ENCODE measurements around the gene XYLB.

Gene XYLB

DNA sequence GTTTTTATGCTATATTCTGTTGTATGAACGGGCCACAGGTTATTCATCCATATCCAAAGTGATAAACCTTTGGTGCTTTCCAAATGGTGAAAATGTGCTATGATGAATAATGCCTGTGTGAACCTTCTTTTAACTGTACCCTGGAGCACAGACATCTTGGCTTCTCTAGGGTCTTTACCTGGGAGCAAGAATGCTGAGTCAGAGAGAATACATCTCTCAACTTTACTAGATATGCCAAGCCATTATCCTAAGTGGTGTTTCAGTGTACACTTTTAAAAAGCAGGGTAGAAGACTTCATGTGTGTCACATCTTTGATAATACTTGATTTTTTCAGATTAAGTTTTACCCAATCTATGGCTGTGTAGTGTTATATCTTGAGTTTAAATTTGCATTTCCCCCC is 23.5 kb upstream of the XYLB start:
- no peak for DNase-seq (ENCODE audit: low read depth in 2 of 2)

DNA sequence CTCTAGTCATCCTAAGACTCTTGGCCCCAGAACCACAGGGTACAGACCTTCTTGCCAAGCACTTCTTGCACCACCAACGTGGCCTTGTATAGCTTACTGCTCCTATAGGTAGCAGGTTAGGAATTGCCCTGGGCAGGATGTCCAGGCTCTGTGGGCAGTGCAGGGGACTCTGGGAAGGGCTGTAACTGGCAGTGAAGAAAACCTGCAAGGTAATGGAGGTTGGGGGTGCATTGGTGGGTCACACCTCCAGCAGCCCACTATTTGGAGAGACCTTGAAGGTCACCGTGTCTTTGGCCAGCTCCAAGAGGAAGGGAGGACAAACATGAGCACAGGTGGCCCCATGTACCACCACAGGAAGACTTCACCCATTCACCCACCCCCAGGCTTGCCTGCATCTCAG is 21.3 kb upstream of the XYLB start:
- DNase-seq (ENCODE audit: low read depth in 2 of 2): no peak

DNA sequence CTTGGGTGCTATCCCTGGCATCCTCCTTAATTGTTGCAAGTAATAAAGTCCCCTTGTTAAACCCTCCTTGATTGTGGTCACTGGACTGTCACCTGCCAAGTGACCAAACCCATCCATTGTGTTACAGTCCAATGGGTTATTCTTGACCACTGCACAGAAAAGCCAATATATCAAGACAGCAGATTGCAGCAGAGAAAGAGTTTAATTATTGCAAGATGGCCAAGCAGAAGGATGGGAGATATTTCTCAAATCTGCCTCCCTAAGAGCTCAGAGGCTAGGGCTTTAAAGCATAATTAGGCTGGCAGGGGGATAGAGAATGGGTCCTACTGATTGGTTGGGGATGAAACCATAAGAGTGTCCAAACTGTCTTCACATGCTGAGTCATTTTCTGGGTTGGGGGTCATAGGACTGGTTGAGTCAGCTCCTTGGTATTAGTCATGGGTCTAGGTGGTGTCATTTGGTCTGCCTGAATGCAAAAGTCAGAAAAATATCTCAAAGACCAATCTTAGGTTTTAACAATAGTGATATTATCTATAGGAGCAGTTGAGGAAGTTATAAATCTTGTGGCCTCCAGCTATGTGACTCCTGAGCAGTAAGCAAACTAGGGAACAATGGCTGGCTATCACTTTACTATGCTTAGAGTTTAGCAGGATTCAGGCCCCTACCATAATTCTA is 19.1 kb upstream of the XYLB start:
- DNase-seq (ENCODE audit: low read depth in 2 of 2): no peak

DNA sequence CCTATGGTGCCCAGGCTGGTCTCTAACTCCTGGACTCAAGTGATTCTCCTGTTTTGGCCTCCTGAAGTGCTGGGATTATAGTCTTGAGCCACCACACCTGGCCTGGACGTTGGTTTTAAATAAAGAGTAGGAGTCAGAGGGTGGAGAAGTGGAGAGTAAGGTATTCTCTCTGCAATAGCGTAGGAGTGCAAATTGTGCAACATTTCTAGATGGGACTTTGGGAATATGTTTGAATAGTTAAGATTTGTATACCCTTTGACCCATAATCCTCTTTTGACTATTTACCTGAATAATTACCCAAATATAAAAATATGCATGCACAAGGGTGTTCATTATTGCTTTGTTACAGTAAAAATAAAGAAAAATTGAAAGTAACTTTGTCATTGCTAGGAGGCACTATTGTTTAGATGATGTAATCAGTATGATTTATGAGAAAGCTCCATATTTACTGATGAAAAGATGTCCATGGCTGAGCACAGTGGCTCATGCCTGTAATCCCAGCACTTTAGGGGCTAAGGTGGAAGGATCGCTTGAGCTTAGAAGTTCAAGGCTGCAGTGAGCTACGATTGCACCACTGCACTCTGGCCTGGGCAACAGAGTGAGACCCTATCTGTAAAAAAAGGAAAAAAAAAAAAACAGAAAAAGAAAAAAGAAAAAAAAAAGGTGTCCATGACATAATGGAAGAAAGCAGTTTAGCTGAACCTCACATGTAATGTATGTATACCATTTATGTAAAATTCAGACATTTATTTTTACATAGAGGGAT is 15.1 kb upstream of the XYLB start:
- no peak for DNase-seq (ENCODE audit: low read depth in 2 of 2)

DNA sequence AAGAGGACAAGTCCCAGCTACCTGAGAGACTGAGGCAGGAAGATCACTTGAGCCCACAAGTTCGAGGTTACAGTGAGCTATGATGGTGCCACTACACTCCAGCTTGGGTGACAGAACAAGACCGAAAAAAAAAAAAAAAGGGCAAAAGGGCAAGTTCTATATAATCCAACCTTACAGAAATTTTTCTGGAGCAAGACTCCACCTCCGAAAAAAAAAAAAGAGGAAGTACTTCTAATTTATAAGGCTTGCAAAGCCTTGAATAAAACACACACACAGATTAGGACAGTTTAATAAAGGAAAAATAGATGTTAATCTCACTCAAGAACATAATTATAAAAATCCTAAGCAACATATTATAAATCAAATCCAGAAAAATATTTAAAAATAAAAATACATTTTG is 14.4 kb upstream of the XYLB start:
- no peak for DNase-seq (ENCODE audit: low read depth in 2 of 2)

DNA sequence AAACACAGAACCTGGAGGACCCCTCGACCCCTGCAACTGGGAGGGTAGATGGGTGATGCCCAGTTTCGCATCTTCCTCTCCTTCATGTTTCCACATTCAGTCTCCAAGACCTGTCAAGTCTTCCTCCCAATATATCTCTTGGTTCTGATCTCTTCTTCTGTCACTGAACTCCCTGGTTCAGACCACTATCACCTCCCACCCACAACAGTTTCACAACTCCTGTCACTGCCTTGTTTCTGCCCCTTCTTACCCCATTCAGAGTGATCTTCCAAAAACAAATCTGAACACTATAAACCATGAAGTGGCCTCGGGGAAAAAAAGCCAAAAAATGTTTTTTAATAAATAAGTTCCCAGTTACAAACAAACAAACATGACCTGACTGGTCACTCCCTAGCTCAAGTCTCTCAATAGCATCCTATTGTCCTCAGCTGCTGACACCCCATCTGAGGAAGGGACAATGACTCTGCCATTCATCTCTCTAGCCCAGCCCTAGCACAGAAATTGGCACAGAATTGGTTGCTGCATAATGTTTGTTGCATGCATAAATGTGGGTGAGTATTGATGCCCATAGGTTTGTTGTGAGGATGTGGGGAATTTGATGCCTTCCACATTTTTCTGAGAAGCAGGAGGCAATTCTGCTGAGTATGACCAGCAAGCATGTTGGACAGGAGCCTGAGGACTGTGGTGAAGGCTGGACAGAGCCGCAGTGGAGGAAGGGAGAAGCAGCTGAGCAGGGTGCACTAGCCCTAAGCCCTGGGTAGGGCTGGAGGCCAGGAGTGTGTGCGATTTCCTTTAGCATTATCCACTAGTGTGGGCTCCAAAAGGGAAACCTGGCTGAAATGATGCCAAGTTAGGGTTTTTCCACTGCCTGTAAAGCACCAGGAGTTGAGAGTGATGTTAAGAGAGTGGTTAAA is 12.2 kb upstream of the XYLB start:
- no peak for DNase-seq (ENCODE audit: low read depth in 2 of 2)

DNA sequence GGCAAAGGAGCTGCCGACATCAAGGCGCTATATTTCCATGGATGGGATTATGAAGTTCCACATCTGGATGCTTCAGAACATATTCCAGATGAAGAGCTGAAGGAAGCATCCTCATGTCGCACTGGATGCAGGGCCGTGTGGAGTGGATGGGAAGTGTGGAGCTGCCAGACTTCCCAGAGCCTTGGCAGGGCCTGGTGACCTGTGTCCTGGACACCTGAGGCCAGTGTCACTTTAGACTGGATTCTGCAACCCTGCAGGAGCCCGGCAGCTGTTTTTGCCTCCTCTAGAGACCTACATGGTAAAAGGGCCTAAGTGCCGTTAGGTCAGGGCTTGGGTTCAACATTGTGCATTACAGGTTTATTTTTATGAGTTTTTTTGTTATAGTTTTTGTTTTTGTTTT is 11.3 kb upstream of the XYLB start:
- no peak for DNase-seq (ENCODE audit: low read depth in 2 of 2)

DNA sequence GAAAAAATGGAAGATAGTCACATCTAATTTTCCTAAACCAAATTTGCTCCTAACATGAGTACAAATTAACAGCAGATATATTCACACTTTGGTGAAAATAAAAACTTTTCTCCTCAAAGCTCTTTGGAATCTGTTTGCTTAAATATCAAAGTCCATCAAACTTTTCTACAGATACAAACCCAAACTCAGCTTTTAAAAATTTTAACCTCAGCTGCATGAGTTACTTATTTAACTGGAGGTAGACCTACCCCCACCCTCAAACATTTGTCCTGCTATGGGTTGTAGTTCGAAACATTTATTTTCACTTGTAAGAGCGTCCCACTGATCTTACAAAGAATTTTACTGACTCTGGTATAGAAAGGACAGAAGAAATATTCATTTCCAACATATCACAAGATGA is 8.9 kb upstream of the XYLB start:
- DNase-seq (ENCODE audit: low read depth in 2 of 2): no peak

DNA sequence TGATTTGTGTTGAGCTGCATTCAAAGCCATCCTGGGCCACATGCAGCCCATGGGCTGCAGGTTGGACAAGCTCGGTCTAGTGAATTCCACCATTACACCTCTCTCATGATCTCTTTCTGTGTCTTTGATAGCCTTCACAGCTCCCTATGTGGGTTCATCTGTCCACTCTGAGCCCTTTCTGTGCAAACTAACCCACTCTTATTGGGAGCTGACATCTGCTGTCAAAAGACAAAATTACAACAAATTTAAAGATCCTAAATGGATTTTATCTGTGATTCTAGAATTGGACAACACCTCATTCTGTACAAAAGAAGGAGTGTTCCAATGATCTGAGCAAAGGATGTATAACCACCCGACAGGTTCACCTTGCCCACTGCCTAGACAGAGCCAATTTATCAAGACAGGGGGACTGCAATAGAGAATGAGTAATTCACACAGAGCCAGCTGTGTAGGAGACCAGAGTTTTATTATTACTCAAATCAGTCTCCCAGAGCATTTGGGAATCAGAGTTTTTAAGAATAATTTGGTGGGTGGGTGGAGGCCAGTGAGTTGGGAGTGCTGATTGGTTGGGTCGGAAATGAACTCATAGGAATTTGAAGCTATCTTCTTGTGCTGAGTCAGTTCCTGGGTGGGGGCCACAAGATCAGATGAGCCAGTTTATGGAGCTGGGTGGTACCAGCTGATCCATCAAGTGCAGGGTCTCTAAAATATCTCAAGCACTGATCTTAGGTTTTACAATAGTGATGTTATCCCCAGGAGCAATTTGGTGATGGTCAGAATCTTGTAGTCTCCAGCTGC is 2.6 kb upstream of the XYLB start:
- no peak for DNase-seq (ENCODE audit: low read depth in 2 of 2)

DNA sequence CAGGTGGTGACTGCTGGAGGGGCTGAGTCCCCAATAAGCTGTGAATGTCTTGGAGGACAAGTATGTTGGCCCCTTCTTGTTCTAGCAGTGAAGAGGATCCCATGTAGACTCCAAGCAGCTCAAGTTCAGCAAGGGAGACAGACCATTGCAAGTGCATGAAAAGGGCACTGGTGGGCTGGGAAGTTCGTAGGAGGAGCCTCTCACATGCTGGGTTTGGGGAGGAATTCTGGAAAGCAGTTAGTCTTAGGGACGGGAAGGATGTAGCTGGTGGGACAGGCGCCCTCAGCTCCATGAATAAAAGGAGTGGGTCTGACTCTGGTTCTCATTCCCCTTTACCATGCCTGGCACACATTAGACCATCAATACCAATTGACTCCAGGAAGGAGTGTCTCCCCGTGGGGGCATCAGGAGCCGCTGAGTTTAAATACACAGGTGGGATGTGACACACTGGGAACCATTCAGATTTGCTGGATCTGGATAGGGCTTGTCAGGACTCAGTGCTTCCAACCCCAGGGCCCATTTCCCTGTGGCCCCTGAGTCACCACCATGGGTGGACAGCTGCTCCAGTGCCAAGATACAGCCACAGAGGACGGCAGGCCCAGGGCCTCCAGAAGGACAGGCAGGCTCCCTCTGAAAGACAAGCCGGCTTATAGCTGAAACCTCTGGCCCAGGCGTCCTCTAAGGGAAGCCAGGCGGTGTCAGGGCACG is 552 bp upstream of the XYLB start:
- DNase-seq (ENCODE audit: low read depth in 2 of 2): no peak

DNA sequence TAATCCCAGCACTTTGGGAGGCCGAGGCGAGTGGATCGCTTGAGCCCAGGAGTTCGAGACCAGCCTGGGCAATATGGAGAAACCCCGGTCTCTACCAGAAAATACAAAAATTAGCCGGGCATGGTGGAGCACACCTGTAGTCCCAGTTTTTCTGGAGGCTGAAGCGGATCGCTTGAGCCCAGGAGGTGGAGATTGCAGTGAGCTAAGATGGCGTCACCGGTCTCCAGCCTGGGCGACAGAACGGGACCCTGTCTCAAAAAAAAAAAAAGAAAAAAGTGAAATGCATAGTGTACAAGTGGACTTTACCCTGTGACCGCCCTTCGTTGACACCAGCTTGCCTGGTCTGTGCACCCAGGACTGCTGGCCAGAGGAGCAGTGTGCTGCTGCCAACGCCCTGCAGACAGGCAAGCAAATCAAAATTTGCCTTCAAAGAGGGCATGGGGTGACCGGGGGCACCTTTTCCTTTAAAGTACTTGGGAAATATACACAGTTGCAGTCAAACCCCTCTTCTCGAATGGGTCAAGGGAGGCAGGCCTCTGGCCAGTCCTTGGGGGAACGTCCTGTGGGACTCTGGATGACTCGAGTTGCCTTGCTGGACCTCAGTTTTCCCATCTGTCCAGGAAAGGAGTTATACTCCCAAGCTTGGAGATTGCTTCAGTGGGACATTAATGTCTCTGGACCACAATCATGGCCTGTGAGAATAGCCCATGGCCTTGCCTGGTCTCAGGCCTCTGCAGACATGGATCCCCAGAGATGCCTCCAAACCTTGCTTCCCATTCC is 1.0 kb downstream of the XYLB start:
- no peak for DNase-seq (ENCODE audit: low read depth in 2 of 2)

DNA sequence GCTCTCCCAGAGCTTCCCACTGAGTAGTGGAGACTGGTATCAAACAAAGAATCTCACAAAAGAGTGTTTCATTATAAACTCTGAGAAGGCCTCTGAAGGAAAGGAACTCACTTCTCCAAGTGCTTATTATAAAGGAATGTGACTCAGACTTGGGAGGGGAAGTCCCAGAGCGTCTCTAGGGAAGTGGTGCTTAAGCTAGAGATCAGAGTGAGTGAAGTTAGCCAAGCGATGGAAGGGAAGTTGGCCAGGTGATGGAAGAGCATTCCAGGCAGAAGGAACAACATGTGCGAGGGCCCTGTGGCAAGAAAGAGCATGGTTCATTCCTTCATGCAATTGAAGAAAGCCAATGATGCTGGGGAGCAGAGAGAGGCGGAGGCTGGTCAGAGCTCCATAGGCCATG is 2.3 kb downstream of the XYLB start:
- DNase-seq (ENCODE audit: low read depth in 2 of 2): no peak

DNA sequence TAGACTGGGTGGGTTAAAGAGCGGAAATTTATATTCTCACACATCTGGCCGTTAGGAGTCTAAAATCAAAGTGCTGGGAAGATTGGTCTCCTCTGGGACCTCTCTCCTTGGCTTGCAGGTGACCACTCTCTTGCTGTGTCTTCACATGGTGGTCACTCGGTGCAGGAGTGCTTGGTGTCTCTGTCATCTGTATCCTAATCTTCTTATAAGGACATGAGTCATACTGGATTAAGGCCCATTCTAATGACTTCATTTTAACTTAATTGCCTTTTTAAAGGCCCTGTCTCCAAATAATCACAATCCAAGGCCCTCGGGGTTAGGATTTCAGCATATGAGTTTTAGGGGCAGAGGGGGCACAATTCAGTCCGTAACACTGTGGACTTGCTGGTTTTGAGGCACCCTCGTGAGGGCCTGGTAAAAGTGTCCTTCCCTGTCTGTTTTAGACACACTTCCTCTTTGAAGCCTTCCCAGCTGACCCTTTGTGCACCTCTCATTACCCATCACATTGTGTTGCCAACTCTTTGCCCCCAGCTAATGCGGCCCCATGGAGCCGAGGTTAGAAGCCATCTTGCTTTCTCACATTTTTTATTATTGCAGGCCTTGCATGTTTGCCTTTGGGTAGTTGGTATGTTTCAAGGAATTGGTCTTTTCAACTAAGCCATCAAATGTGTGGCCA is 3.2 kb downstream of the XYLB start:
- no peak for DNase-seq (ENCODE audit: low read depth in 2 of 2)

DNA sequence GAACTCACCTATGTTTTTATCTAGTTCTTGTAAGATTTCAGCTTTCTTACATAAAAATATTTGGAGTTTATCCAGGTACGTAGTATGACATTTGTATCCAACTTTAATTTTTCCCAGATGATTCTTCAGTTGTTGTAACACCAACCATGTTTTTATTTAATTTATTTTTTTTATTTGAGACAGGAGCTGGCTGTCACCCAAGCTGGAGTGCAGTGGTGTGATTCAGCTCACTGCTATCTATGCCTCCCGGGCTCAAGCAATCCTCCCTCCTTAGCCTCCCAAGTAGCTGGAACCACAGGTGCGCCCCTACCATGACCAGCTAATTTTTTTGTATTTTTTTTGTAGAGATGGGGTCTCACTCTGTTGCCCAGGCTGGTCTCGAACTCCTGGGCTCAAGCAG is 6.6 kb downstream of the XYLB start:
- no peak for DNase-seq (ENCODE audit: low read depth in 2 of 2)

DNA sequence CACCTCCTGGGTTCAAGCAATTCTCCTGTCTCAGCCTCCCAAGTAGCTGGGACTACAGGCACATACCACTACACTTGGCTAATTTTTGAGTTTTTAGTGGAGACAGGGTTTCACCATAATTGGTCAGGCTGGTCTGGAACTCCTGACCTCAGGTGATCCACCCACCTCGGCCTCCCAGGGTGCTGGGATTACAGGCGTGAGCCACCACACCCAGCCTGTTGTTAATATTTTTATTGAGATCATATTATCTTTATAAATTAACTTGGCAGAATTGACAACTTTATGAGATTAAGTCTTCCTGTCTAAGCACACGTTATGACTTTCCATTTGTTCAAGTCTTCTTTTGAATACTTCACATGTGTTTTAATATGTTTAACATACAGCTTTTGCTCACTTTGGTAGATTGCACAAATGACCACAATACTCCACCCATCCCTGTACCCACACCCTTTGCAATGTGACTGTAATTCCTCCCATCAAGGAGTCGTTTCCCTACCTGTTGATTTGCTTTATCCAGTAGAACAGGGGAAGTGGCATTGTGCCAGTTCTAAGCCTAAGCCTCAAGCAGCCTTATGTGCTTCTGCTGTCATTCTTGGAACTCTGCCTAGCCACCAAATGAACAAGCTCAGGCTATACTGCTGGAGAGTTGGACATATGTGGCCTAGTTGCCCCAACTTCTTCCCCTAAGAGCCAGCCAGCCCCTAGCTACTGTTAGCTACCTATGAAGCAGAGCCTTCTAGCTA is 8.2 kb downstream of the XYLB start:
- no peak for DNase-seq (ENCODE audit: low read depth in 2 of 2)

DNA sequence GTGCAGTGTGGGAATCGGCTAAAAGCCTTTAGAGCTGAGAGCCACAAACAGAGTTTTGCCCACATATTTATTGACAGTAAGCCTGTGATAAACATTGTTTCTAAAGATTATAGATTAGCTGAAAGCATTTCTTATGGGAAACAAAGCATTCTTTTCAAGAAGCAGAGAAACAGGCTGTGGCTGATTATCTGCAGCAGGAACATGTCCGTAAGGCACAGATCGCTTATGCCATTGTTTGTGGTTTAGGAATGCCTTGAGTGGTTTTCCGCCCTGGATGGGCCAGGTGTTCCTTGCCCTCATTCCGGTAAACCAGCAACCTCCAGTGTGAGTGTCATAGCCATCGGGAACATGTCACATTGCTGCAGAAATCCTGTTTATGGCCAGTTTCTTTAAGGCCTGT is 12.5 kb downstream of the XYLB start:
- no peak for DNase-seq (ENCODE audit: low read depth in 2 of 2)

DNA sequence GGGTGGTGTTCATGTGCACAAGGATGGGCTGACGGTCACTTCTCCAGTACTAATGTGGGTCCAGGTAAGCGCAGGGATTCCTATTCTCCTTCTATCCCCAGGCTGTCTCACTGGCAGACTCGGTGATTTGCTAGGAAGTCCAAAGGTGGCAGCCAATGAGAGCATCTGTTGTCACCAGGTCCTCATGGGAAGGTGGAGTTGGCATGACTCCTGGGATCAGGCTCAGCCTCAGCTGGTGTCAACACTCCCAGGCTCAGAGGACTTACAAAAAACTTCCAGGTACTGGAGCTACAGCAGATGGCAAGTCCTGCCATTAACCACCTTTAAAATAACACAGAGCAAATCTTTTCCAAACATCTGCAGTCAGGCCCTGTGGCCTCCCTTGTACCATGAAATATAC is 13.8 kb downstream of the XYLB start:
- DNase-seq (ENCODE audit: low read depth in 2 of 2): no peak

DNA sequence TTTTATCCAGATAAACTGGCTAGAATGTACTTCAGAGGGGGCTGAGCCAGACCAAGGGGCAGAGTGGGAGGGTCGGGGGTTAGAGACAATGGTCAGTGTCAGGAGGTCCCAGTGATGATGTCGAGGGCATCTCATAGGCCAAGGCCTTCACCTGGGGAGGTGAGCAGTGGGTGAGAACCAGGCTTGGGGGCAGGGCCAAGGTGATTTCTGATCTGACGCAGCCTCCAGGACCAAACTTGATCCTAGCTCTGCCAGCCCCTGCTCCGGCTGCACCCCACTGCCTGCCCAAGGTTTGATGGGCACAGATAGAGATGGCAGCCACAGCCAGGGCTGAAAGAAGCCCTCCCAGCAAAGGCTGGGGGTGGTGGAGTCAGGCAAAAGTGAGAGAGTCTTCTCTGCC is 14.9 kb downstream of the XYLB start:
- DNase-seq (ENCODE audit: low read depth in 2 of 2): no peak

DNA sequence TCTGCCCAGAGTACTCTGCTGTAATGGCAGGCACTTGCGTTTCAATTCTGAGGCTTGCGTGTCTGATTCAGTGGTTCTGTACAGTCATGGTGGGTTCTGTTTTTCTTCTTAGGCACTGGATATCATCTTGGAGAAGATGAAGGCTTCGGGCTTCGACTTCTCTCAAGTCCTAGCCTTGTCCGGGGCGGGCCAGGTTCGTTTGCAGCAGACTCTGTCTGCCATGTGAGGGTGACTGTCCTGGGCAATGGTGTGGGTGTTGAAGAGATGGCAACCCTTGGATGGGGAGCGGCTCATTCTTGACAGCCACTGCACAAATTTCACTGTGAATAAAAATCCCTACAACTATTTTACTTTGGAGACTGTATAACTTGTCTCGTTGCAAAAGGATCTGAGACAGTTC is 16.2 kb downstream of the XYLB start:
- no peak for DNase-seq (ENCODE audit: low read depth in 2 of 2)

Data from stimulated activated CD4-positive, alpha-beta T cell treated with anti-CD3 and anti-CD28 coated beads, Interleukin-1b, Interleukin-23, amount 100 ng/mL, for 4 hours (primary cell).